Kidney (tissue), 14 donors: ENCODE measurements around the gene CALML4. TPM values are rescaled to one million over a fixed set of nuclear protein-coding genes. Genes with fewer than 3 reads are reported as not detected.

Experiments
- DNase-seq, 5 donors: peaks; one replicate each; pipeline ENCODE4 v3.0.0-alpha.2; 2013 to 2020
- FAIRE-seq: peaks from 2 replicates; lab custom pipeline; 2012; peaks lifted over from hg19 to GRCh38; lab: Jason Lieb, UNC
- H3K27ac ChIP-seq, 2 donors: one replicate each; pipeline ENCODE4 v1.7.0; 2013; ENCODE audit warnings: low read depth in 2 of 2, low read length in 2 of 2, inconsistent platforms in 1 of 2
- H3K27me3 ChIP-seq: one replicate; pipeline ENCODE4 v1.7.1; 2013; ENCODE audit warnings: low read length, inconsistent platforms; ENCODE audit not compliant: control insufficient read depth, insufficient read depth
- H3K36me3 ChIP-seq, 3 donors: one replicate each; pipeline versions ENCODE4 v1.7.0 to v1.7.1; 2013; ENCODE audit warnings: low read length in 3 of 3, control low read depth in 1 of 3, inconsistent platforms in 1 of 3; ENCODE audit not compliant: insufficient read depth in 3 of 3, control insufficient read depth in 2 of 3
- H3K4me1 ChIP-seq, 3 donors: one replicate each; pipeline versions ENCODE4 v1.7.0 to v1.7.1; 2013; ENCODE audit warnings: low read length in 3 of 3, inconsistent platforms in 1 of 3, low read depth in 1 of 3; ENCODE audit not compliant: control insufficient read depth in 2 of 3, insufficient read depth in 2 of 3
- H3K4me3 ChIP-seq, 3 donors: one replicate each; pipeline versions ENCODE4 v1.7.0 to v1.8.1; 2013; ENCODE audit warnings: low read length in 3 of 3, control low read depth in 1 of 3, inconsistent platforms in 1 of 3
- H3K9ac ChIP-seq, 3 donors: one replicate each; pipeline versions ENCODE4 v1.7.0 to v1.7.1; 2013; ENCODE audit warnings: low read length in 3 of 3, control low read depth in 1 of 3, inconsistent platforms in 1 of 3
- H3K9me3 ChIP-seq, 3 donors: one replicate each; pipeline versions ENCODE4 v1.7.0 to v1.7.1; 2013; ENCODE audit warnings: low read length in 3 of 3, control low read depth in 1 of 3, inconsistent platforms in 1 of 3; ENCODE audit not compliant: control insufficient read depth in 2 of 3, insufficient read depth in 1 of 3
- CTCF ChIP-seq: IDR thresholded peaks from 3 replicates; pipeline ENCODE4 v1.5.1; 2012; ENCODE audit warnings: mild to moderate bottlenecking, moderate library complexity, borderline replicate concordance; ENCODE audit not compliant: insufficient read depth; ENCODE audit errors: extremely low read depth
- intact Hi-C: fragments of 100-400 bp; cut with DNase I; formaldehyde crosslinking; loops from one replicate; pipeline ENCODE4 v1.11.1; 2022
- polyA plus RNA-seq: library from polyadenylated mRNA; stranded (reverse); fragments of 350-450 nt; fragmentation: Illumina TruSeq; extraction: RNeasy Lipid Tissue Mini Kit (QIAGEN cat#74804); gene quantifications from one replicate; pipeline ENCODE4 v1.2.3, GENCODE V29; 2014; ENCODE audit warnings: low read depth, low replicate concordance; ENCODE audit not compliant: insufficient read depth
- total RNA-seq: library from RNA; stranded (reverse); fragmentation: NEBNext Ultra II Directional; extraction: Animal tissue kit (Norgen Biotek cat#: 25700); gene quantifications from one replicate; pipeline ENCODE4 v1.2.1, GENCODE V29; 2021
- donor health status: control.
- donor health status: control.
- donor health status: control.
- donor health status: control.
- donor health status: control.
- donor health status: DM: yes; HTN: yes; CAD: no.
- donor health status: Normal renal cell carcinoma (clear cell type).

The CALML4 gene
- total and polyA plus RNA-seq, 2 donors from 2014 or later = 17.4 to 54.7 TPM

GRCh38 chr15:68192117-68192516 is 13.0 kb downstream of the CALML4 start:
- TF ChIP-seq CTCF = no peak
- FAIRE-seq (no peak), DNase-seq (no peak)

GRCh38 chr15:68191555-68191954 is 13.6 kb downstream of the CALML4 start:
- no peak for TF ChIP-seq CTCF
- H3K9me3 ChIP-seq = no peaks in the 10 kb centered on the region
- FAIRE-seq = no peak
- H3K4me3 ChIP-seq = no peak overlapping the region
- intact Hi-C loops = no loop called here
- peaks cover 0 to 3% (median 3%) of the 10 kb centered on the region in 3 donors for H3K4me1 ChIP-seq
- H3K9ac ChIP-seq = no peak overlapping the region
- no peak overlapping the region for H3K27ac ChIP-seq
- H3K36me3 ChIP-seq = peaks cover 0 to 13% (median 9%) of the 10 kb centered on the region in 3 donors
- no peaks in the 10 kb centered on the region for H3K27me3 ChIP-seq
- no peak for DNase-seq

More at GRCh38 chr15:68192117-68192516, 13.0 kb downstream of the CALML4 start:
- Histone ChIP-seq H3K36me3 (peaks cover 0 to 13% (median 9%) of the 10 kb centered on the region in 3 donors), H3K4me1 (peaks cover 0 to 3% (median 3%) of the 10 kb centered on the region in 3 donors), H3K27ac (no peak overlapping the region), H3K27me3 (no peaks in the 10 kb centered on the region), H3K9me3 (no peaks in the 10 kb centered on the region), H3K9ac (no peak overlapping the region), H3K4me3 (no peak overlapping the region)
- intact Hi-C loops = no loop called here

GRCh38 chr15:68190048-68190447 is 15.1 kb downstream of the CALML4 start:
- Histone ChIP-seq H3K9ac (no peak overlapping the region), H3K4me3 (no peak overlapping the region), H3K27ac (no peak overlapping the region), H3K36me3 (peaks cover 0 to 16% (median 9%) of the 10 kb centered on the region in 3 donors), H3K9me3 (no peaks in the 10 kb centered on the region), H3K27me3 (no peaks in the 10 kb centered on the region), H3K4me1 (peaks cover 0 to 3% (median 3%) of the 10 kb centered on the region in 3 donors)
- FAIRE-seq (no peak), DNase-seq (no peak)
- intact Hi-C loops = no loop called here
- no peak for TF ChIP-seq CTCF

- no peak overlapping the region for H3K9ac ChIP-seq
- FAIRE-seq (no peak), DNase-seq (no peak)
- H3K4me1 ChIP-seq = peaks cover 0 to 3% (median 3%) of the 10 kb centered on the region in 3 donors
- no peak for TF ChIP-seq CTCF
- no peaks in the 10 kb centered on the region for H3K27me3 ChIP-seq
- no peak overlapping the region for H3K4me3 ChIP-seq
- H3K36me3 ChIP-seq = peaks cover 1 to 21% (median 17%) of the 10 kb centered on the region in 3 donors
- intact Hi-C loops = no loop called here
- H3K27ac ChIP-seq = no peak overlapping the region
- no peaks in the 10 kb centered on the region for H3K9me3 ChIP-seq
These were observed 16.5 kb downstream of the CALML4 start for GRCh38 chr15:68188647-68189046.
